Stimulated activated CD4-positive, alpha-beta T cell treated with anti-CD3 and anti-CD28 coated beads, Interleukin-12 subunit alpha, Interleukin-12 subunit beta, amount 100 ng/mL, for 24 hours (primary cell): Measurements from ENCODE around the gene NLK.
"Not testable (repeated sequence)": the region's sequence is repeated elsewhere in the genome, so short reads cannot be mapped to it uniquely, and the experiment has no call there.

Experiments
- DNase-seq, 2 experiments: peaks; one replicate each; pipeline ENCODE4 v3.0.0-alpha.2; 2020; ENCODE audit warnings: low read depth in 2 of 2

The NLK gene

GRCh38 chr17:28155405-28155804 is 112.9 kb downstream of the NLK start:
- not testable (repeated sequence) for DNase-seq

GRCh38 chr17:28159004-28159403 is 116.5 kb downstream of the NLK start:
- DNase-seq: no peak

DNA sequence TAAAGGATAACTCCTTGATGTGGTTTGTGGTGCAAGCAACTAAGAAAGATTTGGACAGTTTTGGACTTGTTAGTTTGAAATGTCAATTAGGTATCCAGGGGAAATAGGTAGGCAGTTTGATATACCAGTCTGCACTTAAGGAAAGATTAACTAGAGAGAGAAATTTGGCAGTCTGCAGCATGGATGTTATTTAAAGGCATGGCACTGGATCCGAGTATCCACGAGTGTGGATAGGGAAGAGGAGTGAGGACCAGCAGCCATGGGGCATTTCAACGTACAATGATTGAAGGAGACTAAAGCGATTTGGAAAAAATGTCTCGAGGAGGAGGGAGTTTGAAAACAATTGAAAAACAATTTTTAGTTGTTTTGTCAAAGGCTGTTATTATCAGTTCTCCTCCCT is 117.4 kb downstream of the NLK start:
- DNase-seq: no peak

DNA sequence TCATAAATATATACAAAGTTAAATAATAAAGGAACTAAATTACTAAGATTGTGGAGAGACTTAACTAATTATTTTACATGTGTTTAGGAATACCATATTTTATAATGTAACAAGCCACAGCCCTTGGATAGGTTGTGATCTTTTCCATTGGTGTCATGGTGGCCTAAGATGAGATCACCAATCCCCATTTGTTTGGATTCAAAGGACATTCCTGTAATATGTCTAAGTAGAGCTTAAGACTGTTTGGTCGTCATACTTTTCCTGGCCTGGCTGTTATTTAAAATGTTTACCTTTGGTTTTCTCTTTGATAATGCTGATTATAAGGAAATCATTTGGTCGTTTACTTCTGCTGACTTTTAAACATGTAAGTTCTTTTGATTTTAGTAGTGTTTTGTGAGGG is 118.1 kb downstream of the NLK start:
- no peak for DNase-seq

DNA sequence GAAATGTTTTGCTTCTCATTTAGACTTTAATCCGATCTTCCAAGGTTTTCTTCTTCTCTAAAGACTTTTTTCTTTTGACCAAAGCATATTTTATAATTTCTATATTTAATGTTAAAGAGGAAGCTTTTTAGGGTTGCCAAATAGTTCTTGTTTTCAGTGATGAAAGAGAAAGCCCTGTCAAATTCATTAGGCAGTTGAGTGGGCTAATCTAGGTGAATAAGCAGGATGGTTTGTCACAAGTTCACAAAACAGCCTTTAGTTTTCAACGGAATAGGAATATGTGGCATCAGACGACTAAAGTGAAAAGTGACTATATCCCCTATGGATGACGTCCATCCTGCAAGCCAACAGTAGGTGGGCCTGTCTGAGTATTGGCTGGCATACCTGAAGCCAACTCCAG is 118.8 kb downstream of the NLK start:
- no peak for DNase-seq

- DNase-seq: no peak
Observed at GRCh38 chr17:28166478-28166877, 124.0 kb downstream of the NLK start.

DNA sequence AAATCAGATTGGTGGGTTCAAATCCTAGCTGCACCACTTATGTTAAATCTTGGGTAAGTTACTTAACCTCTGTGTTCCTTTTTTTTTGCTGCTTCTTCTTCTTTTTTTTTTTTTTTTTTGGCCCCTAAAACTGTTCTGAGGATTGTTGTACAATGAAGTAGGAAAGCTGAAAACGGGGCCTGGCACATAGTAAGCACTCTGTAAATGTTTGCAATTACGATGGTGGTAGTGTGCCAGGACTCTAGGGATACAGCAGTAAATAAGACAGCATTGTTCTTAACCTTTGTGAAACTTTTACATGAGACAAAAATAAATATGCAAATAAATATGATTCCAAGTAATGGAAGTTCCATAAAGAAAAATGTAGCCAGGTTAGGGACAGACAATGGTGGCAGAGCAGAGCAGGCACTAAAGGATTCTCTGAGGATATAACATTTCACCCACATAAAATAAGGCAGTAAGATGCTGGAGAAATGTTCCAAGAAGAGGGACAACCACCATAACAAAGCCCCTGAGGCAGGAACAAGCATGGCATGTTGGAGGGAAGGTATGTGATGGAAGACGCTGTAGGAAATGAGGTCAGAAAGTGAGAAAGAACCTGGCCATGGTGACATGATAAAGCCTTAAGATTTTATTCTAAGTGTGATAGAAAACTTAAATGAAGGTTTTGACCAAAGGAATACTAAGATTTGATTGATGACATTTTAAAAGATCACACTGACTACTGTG is 127.3 kb downstream of the NLK start:
- no peak for DNase-seq

DNA sequence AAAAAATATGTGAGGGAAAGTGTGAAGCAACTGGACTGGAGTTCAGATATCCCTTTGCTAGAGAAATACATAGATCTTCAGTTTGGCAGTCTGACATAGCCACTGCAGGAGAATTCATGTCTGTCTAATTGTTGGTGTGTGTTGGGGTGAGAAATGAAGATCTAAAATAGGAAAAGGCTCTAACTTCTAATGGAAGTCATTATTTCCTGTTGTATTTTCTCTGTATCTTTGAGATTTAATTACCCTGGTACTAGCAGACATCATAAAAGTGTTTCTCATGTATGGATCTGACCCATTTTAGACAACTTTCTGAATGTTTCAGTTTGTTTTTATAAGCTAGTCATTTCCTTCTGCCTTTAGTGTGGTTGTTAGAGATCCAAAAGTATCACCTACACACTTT is 128.3 kb downstream of the NLK start:
- DNase-seq: no peak

DNA sequence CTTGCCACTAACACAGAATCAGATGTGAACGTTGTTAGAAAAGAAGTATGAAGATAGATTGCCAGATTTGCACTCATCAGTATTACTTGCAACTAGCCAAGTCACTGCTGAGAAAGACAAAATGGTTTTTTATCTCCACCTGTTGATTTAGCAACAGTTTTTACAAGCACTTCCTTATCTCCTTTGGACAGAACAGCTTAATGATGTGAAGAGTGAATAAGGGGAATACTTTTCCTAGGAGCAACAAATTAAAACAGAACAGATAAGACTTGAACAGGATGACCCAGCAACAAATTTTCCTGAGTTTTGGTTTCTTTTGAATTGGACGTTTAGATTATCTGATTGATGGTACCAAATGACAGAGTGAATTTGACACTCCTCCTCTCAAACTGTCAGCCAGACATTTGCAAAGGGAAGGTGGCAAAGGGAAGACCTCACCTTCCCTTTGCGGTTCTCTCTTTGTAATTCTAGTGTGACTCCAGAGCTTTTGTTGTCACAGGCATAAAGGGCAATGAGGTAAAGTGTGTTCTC is 130.6 kb downstream of the NLK start:
- no peak for DNase-seq

- no peak for DNase-seq
Observed at GRCh38 chr17:28173801-28174200, 131.3 kb downstream of the NLK start.

DNA sequence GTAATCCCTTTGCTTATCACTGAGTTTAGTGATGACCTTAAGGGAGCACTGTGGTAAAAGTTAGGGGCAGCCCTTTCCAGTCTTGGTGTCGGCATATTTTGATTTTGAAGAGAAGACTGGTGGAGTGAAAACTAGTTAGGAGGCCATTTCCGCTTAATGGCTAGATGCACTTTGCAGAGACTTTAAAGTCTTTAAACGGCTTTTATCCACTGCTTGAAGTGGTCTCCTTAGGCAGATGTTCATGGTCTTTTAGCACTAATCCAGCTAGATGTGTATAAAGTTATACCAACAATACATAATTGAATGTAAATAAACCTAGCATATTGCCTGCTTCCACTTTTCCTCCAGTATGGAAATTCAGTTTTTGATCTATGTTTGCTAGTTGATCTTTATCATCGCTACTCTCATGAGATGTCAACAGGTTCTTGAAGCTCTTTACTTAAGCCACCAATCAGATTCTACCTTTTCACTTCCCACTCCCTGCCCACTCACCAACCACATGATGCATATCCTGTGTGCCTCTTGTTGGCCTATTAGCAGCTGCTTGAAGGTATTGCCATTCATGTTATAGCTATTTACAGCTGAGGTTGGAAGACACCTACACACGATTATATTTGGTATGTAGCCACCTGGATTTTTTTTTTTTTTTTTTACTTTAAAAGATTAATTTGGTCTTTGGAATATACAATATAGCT is 132.0 kb downstream of the NLK start:
- no peak for DNase-seq

- no peak for DNase-seq
Observed at GRCh38 chr17:28177351-28177750, 134.9 kb downstream of the NLK start.

GRCh38 chr17:28178800-28179199 is 136.3 kb downstream of the NLK start:
- no peak for DNase-seq

- DNase-seq: no peak
Observed at GRCh38 chr17:28180449-28180848, 138.0 kb downstream of the NLK start.

DNA sequence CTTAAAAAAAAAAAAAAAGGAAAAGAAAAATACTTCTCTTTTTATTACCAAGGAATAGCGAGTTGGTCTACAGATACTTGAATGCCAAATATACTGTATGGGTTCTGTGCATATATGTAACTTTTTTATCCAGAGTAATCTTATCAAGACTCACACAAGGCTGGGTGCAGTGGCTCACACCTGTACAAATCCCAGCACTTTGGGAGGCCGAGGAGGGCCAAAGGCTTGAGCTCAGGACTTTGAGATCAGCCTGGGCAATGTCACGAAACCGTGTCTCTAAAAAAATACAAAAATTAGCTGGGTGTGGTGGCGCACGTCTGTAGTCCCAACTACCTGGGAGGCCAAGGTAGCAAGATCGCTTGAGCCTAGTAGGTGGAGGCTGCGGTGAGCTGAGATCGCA is 139.1 kb downstream of the NLK start:
- DNase-seq: no peak

- DNase-seq: no peak
Observed at GRCh38 chr17:28182559-28182958, 140.1 kb downstream of the NLK start.

DNA sequence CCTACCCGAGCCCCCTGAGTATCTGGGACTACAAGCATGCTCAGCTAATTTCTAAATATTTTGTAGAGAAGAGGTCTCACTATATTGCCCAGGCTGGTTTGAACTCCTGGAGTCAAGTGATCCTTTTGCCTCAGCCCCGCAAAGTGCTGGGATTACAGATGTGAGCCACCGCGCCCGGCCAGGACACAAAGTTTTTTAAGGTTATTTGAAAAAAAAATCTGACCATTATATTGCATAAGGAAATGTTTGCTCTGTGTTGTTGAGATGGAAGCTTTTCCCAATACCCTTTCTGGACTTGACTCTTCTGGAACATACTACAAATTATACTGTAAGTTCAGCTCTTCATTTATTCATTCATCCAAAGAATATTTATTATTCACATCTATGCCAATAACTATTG is 143.2 kb downstream of the NLK start:
- DNase-seq: no peak

DNA sequence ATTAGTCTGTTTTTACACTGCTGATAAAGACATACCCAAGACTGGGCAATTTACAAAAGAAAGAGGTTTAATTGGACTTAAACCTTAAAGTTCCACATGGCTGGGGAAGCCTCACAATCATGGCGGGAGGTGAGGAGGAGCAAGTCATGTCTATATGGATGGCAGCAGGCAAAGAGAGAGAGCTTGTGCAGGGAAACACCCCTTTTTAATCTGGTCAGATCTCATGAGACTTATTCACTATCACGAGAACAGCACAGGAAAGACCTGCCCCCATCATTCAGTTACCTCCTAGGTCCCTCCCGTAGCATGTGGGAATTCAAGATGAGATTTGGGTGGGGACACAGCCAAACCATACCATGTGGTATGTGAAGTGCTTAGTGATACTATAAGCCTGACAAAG is 144.0 kb downstream of the NLK start:
- DNase-seq: not testable (repeated sequence)

DNA sequence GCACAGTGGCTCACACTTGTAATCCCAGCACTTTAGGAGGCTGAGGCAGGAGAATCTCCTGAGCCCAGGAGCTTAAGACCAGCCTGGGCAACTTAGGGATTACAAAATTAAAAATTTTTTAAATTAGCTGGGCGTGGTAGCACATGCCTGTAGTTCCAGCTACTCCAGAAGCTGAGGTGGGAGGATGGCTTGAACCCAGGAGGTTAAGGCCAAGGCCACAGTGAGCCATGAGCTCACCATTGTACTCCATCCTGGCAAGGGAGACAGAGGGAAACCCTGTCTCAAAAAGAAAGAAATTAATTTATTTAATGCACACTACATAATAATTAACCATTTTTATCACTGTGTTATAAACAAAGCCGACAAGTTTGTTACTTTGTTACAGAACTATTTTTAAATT is 145.5 kb downstream of the NLK start:
- DNase-seq: no peak

- DNase-seq: no peak
Observed at GRCh38 chr17:28188841-28189263, 146.4 kb downstream of the NLK start.

- no peak for DNase-seq
Observed at GRCh38 chr17:28189667-28190066, 147.2 kb downstream of the NLK start.

GRCh38 chr17:28191018-28191417 is 148.5 kb downstream of the NLK start:
- DNase-seq: no peak

DNA sequence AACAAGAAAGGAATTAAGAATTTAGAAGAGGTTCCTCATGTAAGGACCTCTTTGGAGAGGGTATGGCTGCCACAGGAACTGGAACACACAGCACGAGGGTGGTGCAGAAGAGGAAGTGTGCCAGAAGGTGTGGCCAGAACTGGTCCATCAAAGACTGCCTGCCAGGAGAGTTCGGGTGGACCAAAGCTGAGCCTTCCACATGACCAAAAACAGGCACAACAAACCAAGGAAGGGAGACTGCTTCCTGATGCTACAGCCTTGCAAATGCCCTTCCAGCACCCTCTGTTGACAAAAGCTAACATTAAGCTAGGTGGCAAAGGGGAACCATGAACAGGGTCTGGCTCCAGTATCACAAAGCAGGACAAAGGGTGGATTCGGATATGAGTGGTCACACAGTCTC is 150.8 kb downstream of the NLK start:
- DNase-seq: no peak
